Memory B cell (primary cell): ENCODE results near the gene POU6F1.
A peak's percentile ranks its signal among the peaks of the same experiment; 100 is the strongest.

Experiments used
- ATAC-seq: fragments of 150-1000 bp; cut with Tn5 transposase; 2 replicates; pipeline ENCODE4 v1.10.0; 2021; ENCODE audit warnings: low read depth, mild to moderate bottlenecking, moderate library complexity
- DNase-seq, 2 donors: peaks; one replicate each; pipeline ENCODE4 v3.0.0; 2022; ENCODE audit warnings: low spot score in 2 of 2
- H3K27ac Mint-ChIP-seq: one replicate; pipeline ENCODE4 v1.8.0; 2022; ENCODE audit warnings: mild to moderate bottlenecking, moderate library complexity, mixed read lengths
- H3K27me3 Mint-ChIP-seq: one replicate; pipeline ENCODE4 v1.8.0; 2022; ENCODE audit warnings: mixed read lengths
- H3K36me3 Mint-ChIP-seq: one replicate; pipeline ENCODE4 v1.8.0; 2022; ENCODE audit warnings: mild to moderate bottlenecking, mixed read lengths
- H3K4me1 Mint-ChIP-seq: one replicate; pipeline ENCODE4 v1.8.0; 2022; ENCODE audit warnings: mixed read lengths
- H3K4me3 Mint-ChIP-seq: one replicate; pipeline ENCODE4 v1.8.0; 2022; ENCODE audit warnings: mild to moderate bottlenecking, moderate library complexity, mixed read lengths
- H3K9me3 Mint-ChIP-seq: one replicate; pipeline ENCODE4 v1.8.0; 2022; ENCODE audit warnings: mixed read lengths

POU6F1 gene

GRCh38 chr12:51219322-51219721, 1.5 kb upstream of the POU6F1 start:
- no peak for ATAC-seq
- Mint-ChIP-seq H3K9me3 (no peaks in the 10 kb centered on the region), H3K4me3 (peak overlapping the region; percentile 34), H3K4me1 (peaks cover 19% of the 10 kb centered on the region), H3K27me3 (no peaks in the 10 kb centered on the region), H3K27ac (peak overlapping the region; percentile 97), H3K36me3 (peaks cover 3% of the 10 kb centered on the region)
- DNase-seq, result no peak

GRCh38 chr12:51218607-51219161, 822 bp upstream of the POU6F1 start:
- no peaks in the 10 kb centered on the region for H3K9me3 Mint-ChIP-seq
- H3K27ac Mint-ChIP-seq, result peak overlapping the region; percentile 97
- ATAC-seq, result no peak
- H3K4me1 Mint-ChIP-seq, result peaks cover 20% of the 10 kb centered on the region
- H3K4me3 Mint-ChIP-seq, result peak overlapping the region; percentile 92
- no peak for DNase-seq
- no peaks in the 10 kb centered on the region for H3K27me3 Mint-ChIP-seq
- peaks cover 6% of the 10 kb centered on the region for H3K36me3 Mint-ChIP-seq

- no peaks in the 10 kb centered on the region for H3K9me3 Mint-ChIP-seq
- H3K4me3 Mint-ChIP-seq, result peak overlapping the region; percentile 92
- no peaks in the 10 kb centered on the region for H3K27me3 Mint-ChIP-seq
- DNase-seq, result peak; percentile 62 to 68
- H3K27ac Mint-ChIP-seq, result peak overlapping the region; percentile 97
- H3K4me1 Mint-ChIP-seq, result peaks cover 19% of the 10 kb centered on the region
- ATAC-seq, result peak; percentile 67
- H3K36me3 Mint-ChIP-seq, result peaks cover 6% of the 10 kb centered on the region
Measured at GRCh38 chr12:51217133-51217967, 512 bp downstream of the POU6F1 start.

- no peak for DNase-seq
- peak overlapping the region; percentile 78 for H3K27ac Mint-ChIP-seq
- peaks cover 6% of the 10 kb centered on the region for H3K36me3 Mint-ChIP-seq
- no peaks in the 10 kb centered on the region for H3K27me3 Mint-ChIP-seq
- ATAC-seq, result no peak
- peak overlapping the region; percentile 70 for H3K4me3 Mint-ChIP-seq
- peaks cover 18% of the 10 kb centered on the region for H3K4me1 Mint-ChIP-seq
- no peaks in the 10 kb centered on the region for H3K9me3 Mint-ChIP-seq
Measured at GRCh38 chr12:51216642-51217041, 1.2 kb downstream of the POU6F1 start.

GRCh38 chr12:51214895-51215294, 3.0 kb downstream of the POU6F1 start:
- Mint-ChIP-seq H3K36me3 (peaks cover 9% of the 10 kb centered on the region), H3K4me1 (peaks cover 22% of the 10 kb centered on the region), H3K9me3 (no peaks in the 10 kb centered on the region), H3K27me3 (no peaks in the 10 kb centered on the region), H3K4me3 (no peak overlapping the region), H3K27ac (no peak overlapping the region)
- no peak for ATAC-seq
- no peak for DNase-seq

- no peak overlapping the region for H3K27ac Mint-ChIP-seq
- H3K36me3 Mint-ChIP-seq, result peaks cover 9% of the 10 kb centered on the region
- no peaks in the 10 kb centered on the region for H3K27me3 Mint-ChIP-seq
- peaks cover 11% of the 10 kb centered on the region for H3K4me1 Mint-ChIP-seq
- H3K4me3 Mint-ChIP-seq, result no peak overlapping the region
- DNase-seq, result no peak
- no peaks in the 10 kb centered on the region for H3K9me3 Mint-ChIP-seq
- no peak for ATAC-seq
Measured at GRCh38 chr12:51210690-51211395, 7.0 kb downstream of the POU6F1 start.

- H3K36me3 Mint-ChIP-seq, result peaks cover 5% of the 10 kb centered on the region
- H3K4me3 Mint-ChIP-seq, result no peak overlapping the region
- no peak overlapping the region for H3K27ac Mint-ChIP-seq
- no peaks in the 10 kb centered on the region for H3K9me3 Mint-ChIP-seq
- no peaks in the 10 kb centered on the region for H3K27me3 Mint-ChIP-seq
- ATAC-seq (no peak), DNase-seq (no peak)
- H3K4me1 Mint-ChIP-seq, result peaks cover 7% of the 10 kb centered on the region
Measured at GRCh38 chr12:51209259-51209658, 8.6 kb downstream of the POU6F1 start.

GRCh38 chr12:51208016-51208660, 9.7 kb downstream of the POU6F1 start:
- H3K4me3 Mint-ChIP-seq, result no peak overlapping the region
- peaks cover 6% of the 10 kb centered on the region for H3K36me3 Mint-ChIP-seq
- no peak overlapping the region for H3K27ac Mint-ChIP-seq
- DNase-seq (no peak), ATAC-seq (no peak)
- no peaks in the 10 kb centered on the region for H3K27me3 Mint-ChIP-seq
- peaks cover 6% of the 10 kb centered on the region for H3K4me1 Mint-ChIP-seq
- no peaks in the 10 kb centered on the region for H3K9me3 Mint-ChIP-seq

GRCh38 chr12:51205350-51205749, 12.5 kb downstream of the POU6F1 start:
- H3K27ac Mint-ChIP-seq, result no peak overlapping the region
- no peaks in the 10 kb centered on the region for H3K27me3 Mint-ChIP-seq
- H3K36me3 Mint-ChIP-seq, result peaks cover 6% of the 10 kb centered on the region
- H3K9me3 Mint-ChIP-seq, result no peaks in the 10 kb centered on the region
- no peak overlapping the region for H3K4me3 Mint-ChIP-seq
- H3K4me1 Mint-ChIP-seq, result peaks cover 3% of the 10 kb centered on the region
- ATAC-seq (no peak), DNase-seq (no peak)

GRCh38 chr12:51202718-51203117, 15.1 kb downstream of the POU6F1 start:
- no peak overlapping the region for H3K27ac Mint-ChIP-seq
- no peak for ATAC-seq
- no peak for DNase-seq

GRCh38 chr12:51200806-51201205, 17.1 kb downstream of the POU6F1 start:
- no peak for DNase-seq
- Mint-ChIP-seq H3K27ac (no peak overlapping the region), H3K4me1 (no peaks in the 10 kb centered on the region), H3K9me3 (no peaks in the 10 kb centered on the region), H3K36me3 (peaks cover 9% of the 10 kb centered on the region), H3K4me3 (no peak overlapping the region), H3K27me3 (no peaks in the 10 kb centered on the region)
- no peak for ATAC-seq

More at GRCh38 chr12:51202718-51203117, 15.1 kb downstream of the POU6F1 start:
- H3K9me3 Mint-ChIP-seq, result no peaks in the 10 kb centered on the region
- no peaks in the 10 kb centered on the region for H3K4me1 Mint-ChIP-seq
- peaks cover 9% of the 10 kb centered on the region for H3K36me3 Mint-ChIP-seq
- H3K27me3 Mint-ChIP-seq, result no peaks in the 10 kb centered on the region
- H3K4me3 Mint-ChIP-seq, result no peak overlapping the region

GRCh38 chr12:51200156-51200555, 17.7 kb downstream of the POU6F1 start:
- Mint-ChIP-seq H3K27ac (no peak overlapping the region), H3K4me3 (no peak overlapping the region), H3K36me3 (peaks cover 9% of the 10 kb centered on the region), H3K27me3 (no peaks in the 10 kb centered on the region), H3K9me3 (no peaks in the 10 kb centered on the region), H3K4me1 (no peaks in the 10 kb centered on the region)
- no peak for DNase-seq
- no peak for ATAC-seq

GRCh38 chr12:51199366-51199945, 18.4 kb downstream of the POU6F1 start:
- ATAC-seq (no peak), DNase-seq (no peak)
- Mint-ChIP-seq H3K36me3 (peaks cover 9% of the 10 kb centered on the region), H3K27me3 (no peaks in the 10 kb centered on the region), H3K9me3 (no peaks in the 10 kb centered on the region), H3K4me3 (no peak overlapping the region), H3K27ac (no peak overlapping the region), H3K4me1 (no peaks in the 10 kb centered on the region)
